Tibial artery (tissue), 4 donors: ENCODE results near the gene SLC3A2.
A peak's percentile ranks its signal among the peaks of the same experiment; 100 is the strongest.

Experiments used
- DNase-seq, 2 donors: peaks; one replicate each; pipeline ENCODE4 v3.0.0-alpha.2; 2019
- H3K27ac ChIP-seq, 2 donors: fragments of 200-600 bp; sonication (generic) in 1 of 2; 1 replicate in 1 of 2; 2 replicates in 1 of 2; pipeline ENCODE4 v1.5.1; 2018 to 2019; ENCODE audit warnings: mild to moderate bottlenecking in 1 of 2
- H3K27me3 ChIP-seq, 2 donors: fragments of 200-600 bp; sonication (generic) in 1 of 2; one replicate each; pipeline versions ENCODE4 v1.5.1 to v1.6.0; 2016 to 2019
- H3K36me3 ChIP-seq, 3 donors: fragments of 200-600 bp; sonication (generic) in 2 of 3; one replicate each; pipeline ENCODE4 v1.5.1; 2016 to 2019; ENCODE audit warnings: mild to moderate bottlenecking in 2 of 3
- H3K4me1 ChIP-seq, 4 donors: fragments of 200-600 bp; sonication (generic) in 2 of 4; 1 replicate in 3 of 4; 2 replicates in 1 of 4; pipeline ENCODE4 v1.5.1; 2016 to 2019
- H3K4me3 ChIP-seq, 2 donors: fragments of 200-600 bp; sonication (generic) in 1 of 2; 1 replicate in 1 of 2; 2 replicates in 1 of 2; pipeline ENCODE4 v1.5.1; 2018 to 2019; ENCODE audit warnings: mild to moderate bottlenecking in 2 of 2
- H3K9me3 ChIP-seq, 3 donors: fragments of 200-600 bp; sonication (generic) in 1 of 3; one replicate each; pipeline ENCODE4 v1.5.1; 2016 to 2019
- CTCF ChIP-seq, 2 experiments: fragments of 200-600 bp in 1 of 2; fragments of 450-650 bp in 1 of 2; IDR thresholded peaks; one replicate each; pipeline ENCODE4 v1.5.1; 2017 to 2019; ENCODE audit warnings: antibody characterized with exemption in 2 of 2, mild to moderate bottlenecking in 1 of 2, moderate library complexity in 1 of 2
- intact Hi-C: fragments of 100-400 bp; cut with DNase I; formaldehyde crosslinking; loops from one replicate; pipeline ENCODE4 v1.15.0; 2023; ENCODE audit warnings: low total_unique reads

Gene SLC3A2

GRCh38 chr11:62925308-62925707 lies 44.6 kb downstream of the SLC3A2 start:
- Histone ChIP-seq H3K27ac (no peak overlapping the region), H3K4me1 (peaks cover 0 to 50% (median 42%) of the 10 kb centered on the region in 4 donors), H3K27me3 (peaks cover 0 to 77% of the 10 kb centered on the region in 2 donors), H3K36me3 (no peaks in the 10 kb centered on the region), H3K9me3 (no peaks in the 10 kb centered on the region), H3K4me3 (peak overlapping the region in 1 of 2 donors; percentile 49)
- DNase-seq = no peak
- TF ChIP-seq CTCF (IDR thresholded peaks at IDR 0.05) = no peak
- intact Hi-C loops = no loop called here

- Histone ChIP-seq H3K27ac (no peak overlapping the region), H3K4me3 (peak overlapping the region; percentile 22 to 49), H3K4me1 (peaks cover 0 to 45% (median 40%) of the 10 kb centered on the region in 4 donors), H3K27me3 (peaks cover 0 to 77% of the 10 kb centered on the region in 2 donors), H3K36me3 (no peaks in the 10 kb centered on the region), H3K9me3 (no peaks in the 10 kb centered on the region)
- no peak for DNase-seq
- TF ChIP-seq CTCF (IDR thresholded peaks at IDR 0.05) = no peak
- intact Hi-C loops = no loop called here
Observed at GRCh38 chr11:62925745-62926679, 45.3 kb downstream of the SLC3A2 start.

- peaks cover 0 to 36% (median 32%) of the 10 kb centered on the region in 4 donors for H3K4me1 ChIP-seq
- no peaks in the 10 kb centered on the region for H3K9me3 ChIP-seq
- H3K27ac ChIP-seq = no peak overlapping the region
- no peaks in the 10 kb centered on the region for H3K36me3 ChIP-seq
- TF ChIP-seq CTCF (IDR thresholded peaks at IDR 0.05) = no peak
- intact Hi-C loops = no loop called here
- DNase-seq = peak in 1 of 2 donors; percentile 57
- peak overlapping the region; percentile 22 to 49 for H3K4me3 ChIP-seq
- H3K27me3 ChIP-seq = peaks cover 0 to 69% of the 10 kb centered on the region in 2 donors
Observed at GRCh38 chr11:62926680-62927455, 46.2 kb downstream of the SLC3A2 start.

- H3K36me3 ChIP-seq = no peaks in the 10 kb centered on the region
- DNase-seq = peak in 1 of 2 donors; percentile 42
- TF ChIP-seq CTCF (IDR thresholded peaks at IDR 0.05) = no peak
- intact Hi-C loops = no loop called here
- no peaks in the 10 kb centered on the region for H3K9me3 ChIP-seq
- H3K27me3 ChIP-seq = peaks cover 0 to 58% of the 10 kb centered on the region in 2 donors
- no peak overlapping the region for H3K4me3 ChIP-seq
- peaks cover 0 to 30% (median 27%) of the 10 kb centered on the region in 4 donors for H3K4me1 ChIP-seq
- H3K27ac ChIP-seq = no peak overlapping the region
Observed at GRCh38 chr11:62928011-62928410, 47.3 kb downstream of the SLC3A2 start.

GRCh38 chr11:62930157-62930556 lies 49.5 kb downstream of the SLC3A2 start:
- Histone ChIP-seq H3K27me3 (peaks cover 0 to 37% of the 10 kb centered on the region in 2 donors), H3K4me3 (no peak overlapping the region), H3K36me3 (no peaks in the 10 kb centered on the region), H3K9me3 (no peaks in the 10 kb centered on the region), H3K4me1 (peaks cover 0 to 16% (median 14%) of the 10 kb centered on the region in 4 donors), H3K27ac (no peak overlapping the region)
- TF ChIP-seq CTCF (IDR thresholded peaks at IDR 0.05) = no peak
- intact Hi-C loops = no loop called here
- no peak for DNase-seq
